Astrocyte (in vitro differentiated cells and primary cell): ENCODE results near the gene PHF12. TPM values are rescaled to one million over a fixed set of nuclear protein-coding genes. Genes with fewer than 3 reads are reported as not detected.

Source experiments
- DNase-seq: peaks from one replicate; pipeline ENCODE4 v3.0.0-alpha.2; 2010; ENCODE audit warnings: low read depth
- FAIRE-seq: peaks from 2 replicates; lab custom pipeline; 2011; peaks lifted over from hg19 to GRCh38; lab: Jason Lieb, UNC
- H2AFZ ChIP-seq: 2 replicates; pipeline ENCODE4 v1.6.0; 2012; ENCODE audit warnings: low read depth, low read length, inconsistent platforms
- H3K27ac ChIP-seq: 2 replicates; pipeline ENCODE4 v1.5.1; 2011; ENCODE audit warnings: low read depth, low read length, inconsistent platforms
- H3K27me3 ChIP-seq: 2 replicates; pipeline ENCODE4 v1.6.0; 2011; ENCODE audit warnings: low read length, inconsistent platforms; ENCODE audit not compliant: insufficient read depth
- H3K36me3 ChIP-seq: 2 replicates; pipeline ENCODE4 v1.5.1; 2011; ENCODE audit warnings: low read length, inconsistent platforms; ENCODE audit not compliant: insufficient read depth
- H3K4me1 ChIP-seq: 2 replicates; pipeline ENCODE4 v1.5.1; 2011; ENCODE audit warnings: low read length, inconsistent platforms; ENCODE audit not compliant: insufficient read depth
- H3K4me2 ChIP-seq: 2 replicates; pipeline ENCODE4 v1.6.0; 2012; ENCODE audit warnings: low read length, inconsistent platforms
- H3K4me3 ChIP-seq: 2 replicates; pipeline ENCODE4 v1.5.1; 2011; ENCODE audit warnings: low read depth, mild to moderate bottlenecking, low read length, inconsistent platforms; ENCODE audit not compliant: insufficient read depth
- H3K79me2 ChIP-seq: 2 replicates; pipeline ENCODE4 v1.6.0; 2012; ENCODE audit warnings: mild to moderate bottlenecking, low read length, inconsistent platforms; ENCODE audit not compliant: insufficient read depth
- H3K9ac ChIP-seq: 2 replicates; pipeline ENCODE4 v1.6.0; 2012; ENCODE audit warnings: mild to moderate bottlenecking, low read length, inconsistent platforms
- H3K9me3 ChIP-seq: 2 replicates; pipeline ENCODE4 v1.5.1; 2012; ENCODE audit warnings: low read depth, mild to moderate bottlenecking, low read length, inconsistent platforms; ENCODE audit not compliant: insufficient read depth
- H4K20me1 ChIP-seq: 2 replicates; pipeline ENCODE4 v1.6.0; 2012; ENCODE audit warnings: low read length, inconsistent platforms; ENCODE audit not compliant: insufficient read depth
- H3K27ac Mint-ChIP-seq: one replicate; pipeline ENCODE4 v1.8.0; 2021; ENCODE audit warnings: mild to moderate bottlenecking, mixed read lengths; ENCODE audit not compliant: unreplicated experiment
- H3K27me3 Mint-ChIP-seq: one replicate; pipeline ENCODE4 v1.8.0; 2021; ENCODE audit warnings: low read depth, mixed read lengths; ENCODE audit not compliant: unreplicated experiment
- H3K36me3 Mint-ChIP-seq: one replicate; pipeline ENCODE4 v1.8.0; 2021; ENCODE audit warnings: low read depth, mixed read lengths; ENCODE audit not compliant: unreplicated experiment
- H3K4me1 Mint-ChIP-seq: one replicate; pipeline ENCODE4 v1.8.0; 2021; ENCODE audit warnings: low read depth, mixed read lengths; ENCODE audit not compliant: unreplicated experiment
- H3K4me3 Mint-ChIP-seq: one replicate; pipeline ENCODE4 v1.8.0; 2021; ENCODE audit warnings: mild to moderate bottlenecking, moderate library complexity, mixed read lengths; ENCODE audit not compliant: unreplicated experiment
- H3K9me3 Mint-ChIP-seq: one replicate; pipeline ENCODE4 v1.8.0; 2021; ENCODE audit warnings: mild to moderate bottlenecking, mixed read lengths; ENCODE audit not compliant: unreplicated experiment
- EZH2 ChIP-seq: IDR thresholded peaks from 2 replicates; pipeline ENCODE4 v1.6.1; 2012; ENCODE audit warnings: mild to moderate bottlenecking, low read length, inconsistent platforms; ENCODE audit not compliant: insufficient read depth
- total RNA-seq: library from RNA; stranded (reverse); gene quantifications from 2 replicates; pipeline ENCODE4 v1.2.1, GENCODE V29; 2021
- TF ChIP-seq, protein P1 (sequence below): IDR thresholded peaks from 2 replicates; pipeline ENCODE4 v1.5.1; 2011; ENCODE audit warnings: low read depth, mild to moderate bottlenecking, inconsistent platforms, low read length, moderate library complexity; ENCODE audit not compliant: insufficient read depth

The PHF12 gene
- total RNA-seq, 1 donor from 2014 or later, result 41.6 TPM

DNA sequence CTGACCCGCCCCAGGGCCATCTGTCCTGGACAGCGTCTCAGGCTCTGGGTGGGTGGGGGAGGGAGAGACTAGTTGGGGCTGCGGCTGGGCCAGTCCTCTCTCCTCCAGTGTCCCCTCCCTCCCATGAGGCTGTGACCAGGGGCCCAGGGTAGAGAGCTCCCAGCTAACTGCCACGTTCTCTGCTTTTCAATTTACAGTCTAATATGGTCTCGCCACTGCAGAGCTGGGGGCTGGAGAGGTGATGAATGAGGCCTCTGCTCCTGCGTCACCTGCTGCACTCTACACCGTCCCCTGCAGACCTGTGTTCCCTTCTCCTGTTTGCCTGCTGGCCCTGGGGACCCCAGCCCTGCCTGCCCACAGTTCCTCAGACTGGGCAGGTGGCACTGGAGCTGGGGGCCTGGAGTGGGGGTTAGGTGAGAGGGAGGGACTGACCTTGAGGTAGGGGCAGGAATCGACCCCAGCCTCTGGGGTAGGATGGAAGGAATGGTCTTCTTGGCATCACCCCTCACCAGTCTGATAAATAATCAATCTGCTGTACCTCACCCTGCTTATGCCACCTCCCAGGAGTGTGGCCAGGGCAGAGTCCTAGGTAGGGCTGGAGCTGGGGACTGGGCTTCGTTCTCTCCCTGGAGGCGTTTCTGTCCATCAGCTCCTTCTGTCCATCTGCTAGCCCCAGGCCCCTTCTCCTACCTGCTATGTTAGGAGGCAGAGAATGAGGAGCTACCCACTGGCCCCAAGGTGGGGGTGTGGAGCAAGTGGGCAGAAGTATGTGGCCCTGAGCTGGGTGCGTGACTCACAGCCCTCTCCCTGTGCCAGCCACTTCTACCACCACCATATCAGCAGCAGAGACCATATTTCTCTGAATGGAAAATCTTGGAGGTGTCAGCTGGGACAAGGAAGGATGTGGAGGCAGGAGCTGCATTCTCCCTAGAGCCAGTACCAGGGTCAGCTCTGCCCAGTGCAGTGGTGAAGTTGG lies 41.6 kb upstream of the PHF12 start:
- Mint-ChIP-seq H3K27ac (no peak overlapping the region), H3K9me3 (peaks cover 1% of the 10 kb centered on the region), H3K27me3 (peaks cover 51% of the 10 kb centered on the region), H3K4me1 (peaks cover 1% of the 10 kb centered on the region), H3K4me3 (no peak overlapping the region), H3K36me3 (no peaks in the 10 kb centered on the region)
- DNase-seq (no peak), FAIRE-seq (no peak)
- H3K4me3 ChIP-seq, result no peak overlapping the region
- H2AFZ ChIP-seq, result no peak overlapping the region
- H3K36me3 ChIP-seq, result no peaks in the 10 kb centered on the region
- no peak overlapping the region for H3K9ac ChIP-seq
- TF ChIP-seq EZH2, result no peak
- TF ChIP-seq, protein P1, sequence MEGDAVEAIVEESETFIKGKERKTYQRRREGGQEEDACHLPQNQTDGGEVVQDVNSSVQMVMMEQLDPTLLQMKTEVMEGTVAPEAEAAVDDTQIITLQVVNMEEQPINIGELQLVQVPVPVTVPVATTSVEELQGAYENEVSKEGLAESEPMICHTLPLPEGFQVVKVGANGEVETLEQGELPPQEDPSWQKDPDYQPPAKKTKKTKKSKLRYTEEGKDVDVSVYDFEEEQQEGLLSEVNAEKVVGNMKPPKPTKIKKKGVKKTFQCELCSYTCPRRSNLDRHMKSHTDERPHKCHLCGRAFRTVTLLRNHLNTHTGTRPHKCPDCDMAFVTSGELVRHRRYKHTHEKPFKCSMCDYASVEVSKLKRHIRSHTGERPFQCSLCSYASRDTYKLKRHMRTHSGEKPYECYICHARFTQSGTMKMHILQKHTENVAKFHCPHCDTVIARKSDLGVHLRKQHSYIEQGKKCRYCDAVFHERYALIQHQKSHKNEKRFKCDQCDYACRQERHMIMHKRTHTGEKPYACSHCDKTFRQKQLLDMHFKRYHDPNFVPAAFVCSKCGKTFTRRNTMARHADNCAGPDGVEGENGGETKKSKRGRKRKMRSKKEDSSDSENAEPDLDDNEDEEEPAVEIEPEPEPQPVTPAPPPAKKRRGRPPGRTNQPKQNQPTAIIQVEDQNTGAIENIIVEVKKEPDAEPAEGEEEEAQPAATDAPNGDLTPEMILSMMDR, result no peak
- no peaks in the 10 kb centered on the region for H3K4me1 ChIP-seq
- no peak overlapping the region for H3K4me2 ChIP-seq
- no peaks in the 10 kb centered on the region for H3K79me2 ChIP-seq
- H4K20me1 ChIP-seq, result no peaks in the 10 kb centered on the region
- peaks cover 6% of the 10 kb centered on the region for H3K27me3 ChIP-seq
- no peak overlapping the region for H3K27ac ChIP-seq
- H3K9me3 ChIP-seq, result no peaks in the 10 kb centered on the region

DNA sequence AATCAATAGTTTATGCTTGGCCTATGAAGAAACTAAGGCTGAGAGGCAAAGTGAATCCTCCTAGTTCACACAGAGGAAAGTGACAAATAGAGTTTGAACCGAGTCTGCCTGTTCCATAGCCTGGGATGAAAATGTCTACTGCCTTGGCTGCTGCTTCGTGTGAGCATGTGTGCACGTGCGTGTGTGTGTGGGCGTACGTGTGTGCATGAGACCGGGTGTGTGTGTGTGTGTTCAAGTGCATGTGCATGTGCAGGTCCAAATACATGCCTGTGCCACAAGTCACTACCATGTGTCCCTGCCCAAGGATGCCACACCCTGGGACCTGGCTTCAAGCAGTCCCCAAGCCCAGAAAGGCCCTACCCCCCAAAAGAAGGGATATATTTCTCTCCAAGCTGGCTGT lies 40.9 kb upstream of the PHF12 start:
- H3K79me2 ChIP-seq, result no peaks in the 10 kb centered on the region
- no peaks in the 10 kb centered on the region for H3K9me3 ChIP-seq
- no peak overlapping the region for H2AFZ ChIP-seq
- H3K4me3 ChIP-seq, result no peak overlapping the region
- H3K27me3 Mint-ChIP-seq, result peaks cover 51% of the 10 kb centered on the region
- peaks cover 1% of the 10 kb centered on the region for H3K9me3 Mint-ChIP-seq
- H3K4me1 ChIP-seq, result no peaks in the 10 kb centered on the region
- TF ChIP-seq, protein P1, result no peak
- no peak for TF ChIP-seq EZH2
- no peak for DNase-seq
- H3K36me3 Mint-ChIP-seq, result no peaks in the 10 kb centered on the region
- H3K4me2 ChIP-seq, result no peak overlapping the region
- no peak overlapping the region for H3K27ac ChIP-seq
- H3K27me3 ChIP-seq, result peaks cover 6% of the 10 kb centered on the region
- no peak overlapping the region for H3K4me3 Mint-ChIP-seq
- no peaks in the 10 kb centered on the region for H4K20me1 ChIP-seq
- H3K4me1 Mint-ChIP-seq, result peaks cover 1% of the 10 kb centered on the region
- no peak overlapping the region for H3K27ac Mint-ChIP-seq
- H3K36me3 ChIP-seq, result no peaks in the 10 kb centered on the region
- H3K9ac ChIP-seq, result no peak overlapping the region
- no peak for FAIRE-seq

DNA sequence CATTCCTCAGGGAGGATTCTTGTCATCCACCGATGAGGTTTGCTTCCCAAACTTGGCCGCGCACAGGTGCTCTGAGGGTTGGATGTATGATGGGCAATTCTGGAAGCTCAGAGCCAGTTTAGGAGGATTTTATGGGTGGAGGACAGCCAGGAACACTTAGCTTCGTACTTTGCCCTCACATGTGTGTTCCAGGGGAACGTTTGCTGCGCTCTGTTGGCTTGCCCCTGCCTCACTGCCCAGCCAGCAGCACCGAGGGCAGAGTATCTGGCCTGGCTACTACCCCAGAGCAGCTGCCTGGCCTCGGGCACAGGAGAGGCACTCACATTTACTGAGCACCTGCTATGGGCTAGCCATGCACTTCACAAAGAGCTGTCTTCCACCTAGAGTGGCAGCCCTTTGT lies 40.5 kb upstream of the PHF12 start:
- Histone ChIP-seq H3K27me3 (peaks cover 5% of the 10 kb centered on the region), H3K27ac (no peak overlapping the region), H3K9me3 (no peaks in the 10 kb centered on the region), H3K9ac (no peak overlapping the region), H3K79me2 (no peaks in the 10 kb centered on the region), H2AFZ (no peak overlapping the region), H3K4me3 (no peak overlapping the region), H3K4me2 (no peak overlapping the region), H3K36me3 (no peaks in the 10 kb centered on the region), H4K20me1 (no peaks in the 10 kb centered on the region), H3K4me1 (no peaks in the 10 kb centered on the region)
- no peak for DNase-seq
- FAIRE-seq, result no peak
- Mint-ChIP-seq H3K27me3 (peaks cover 48% of the 10 kb centered on the region), H3K27ac (no peak overlapping the region), H3K4me3 (no peak overlapping the region), H3K9me3 (peaks cover 1% of the 10 kb centered on the region), H3K36me3 (no peaks in the 10 kb centered on the region), H3K4me1 (peaks cover under 1% of the 10 kb centered on the region)
- no peak for TF ChIP-seq EZH2
- TF ChIP-seq, protein P1, result no peak
